Stimulated activated CD4-positive, alpha-beta T cell treated with anti-CD3 and anti-CD28 coated beads, Interleukin-4, amount 100 ng/mL, for 1 hour (primary cell): Measurements from ENCODE around the gene ZFHX2.
A peak's percentile ranks its signal among the peaks of the same experiment; 100 is the strongest.

Experiments
- DNase-seq: peaks from one replicate; pipeline ENCODE4 v3.0.0-alpha.2; 2020

ZFHX2 gene

GRCh38 chr14:23572524-23572828, 20.9 kb upstream of the ZFHX2 start:
- no peak for DNase-seq

- no peak for DNase-seq
Measured at GRCh38 chr14:23571701-23572523, 20.3 kb upstream of the ZFHX2 start.

- DNase-seq: no peak
Measured at GRCh38 chr14:23570806-23571483, 19.4 kb upstream of the ZFHX2 start.

GRCh38 chr14:23569443-23570151, 18.0 kb upstream of the ZFHX2 start:
- DNase-seq: no peak

GRCh38 chr14:23568600-23569331, 17.2 kb upstream of the ZFHX2 start:
- no peak for DNase-seq

- no peak for DNase-seq
Measured at GRCh38 chr14:23568021-23568599, 16.5 kb upstream of the ZFHX2 start.

GRCh38 chr14:23567186-23568020, 15.8 kb upstream of the ZFHX2 start, which contains the start of gene AP1G2:
TSS of gene AP1G2 (minus strand) at chr14:23567791. CDS start at chr14:23567314, 477 bp downstream.
- peak; percentile 86 for DNase-seq

- DNase-seq: no peak
Measured at GRCh38 chr14:23566778-23567185, 15.2 kb upstream of the ZFHX2 start.

- DNase-seq: no peak
Measured at GRCh38 chr14:23566112-23566777, 14.7 kb upstream of the ZFHX2 start.

- DNase-seq: no peak
Measured at GRCh38 chr14:23565626-23566025, 14.1 kb upstream of the ZFHX2 start.

GRCh38 chr14:23564876-23565275, 13.3 kb upstream of the ZFHX2 start:
- no peak for DNase-seq

GRCh38 chr14:23564181-23564812, 12.7 kb upstream of the ZFHX2 start:
- no peak for DNase-seq

GRCh38 chr14:23563473-23564180, 12.1 kb upstream of the ZFHX2 start:
- DNase-seq: no peak

- DNase-seq: peak; percentile 63
Measured at GRCh38 chr14:23562822-23563472, 11.4 kb upstream of the ZFHX2 start.

- DNase-seq: no peak
Measured at GRCh38 chr14:23561873-23562821, 10.6 kb upstream of the ZFHX2 start.

GRCh38 chr14:23561259-23561658, 9.7 kb upstream of the ZFHX2 start:
- DNase-seq: no peak

- no peak for DNase-seq
Measured at GRCh38 chr14:23559926-23560520, 8.5 kb upstream of the ZFHX2 start.
